ENCODE data around the gene MOB2.
"Not testable (repeated sequence)": the region's sequence is repeated elsewhere in the genome, so short reads cannot be mapped to it uniquely, and the experiment has no call there.

The MOB2 gene

GRCh38 chr11:1435820-1436467 is 50.6 kb downstream of the MOB2 start:
- H3K4me1 Mint-ChIP-seq (ENCODE audit: low read depth) = no peaks in the 10 kb centered on the region
- H3K9me3 Mint-ChIP-seq = no peaks in the 10 kb centered on the region
- H3K4me3 Mint-ChIP-seq = no peak overlapping the region
- peaks cover 3% of the 10 kb centered on the region for H3K27me3 Mint-ChIP-seq
- H3K27ac Mint-ChIP-seq = no peak overlapping the region
- DNase-seq = no peak
- H3K36me3 Mint-ChIP-seq (ENCODE audit: low read depth) = no peaks in the 10 kb centered on the region

- H3K4me1 Mint-ChIP-seq (ENCODE audit: low read depth); H3K36me3 Mint-ChIP-seq (ENCODE audit: low read depth); H3K4me3 Mint-ChIP-seq; H3K27me3 Mint-ChIP-seq; H3K27ac Mint-ChIP-seq; DNase-seq; H3K9me3 Mint-ChIP-seq: not testable (repeated sequence)
These were observed 51.1 kb downstream of the MOB2 start for GRCh38 chr11:1435479-1435819.

- Mint-ChIP-seq H3K9me3 (no peaks in the 10 kb centered on the region), H3K27me3 (no peaks in the 10 kb centered on the region), H3K27ac (no peak overlapping the region), H3K36me3 (ENCODE audit: low read depth) (no peaks in the 10 kb centered on the region), H3K4me3 (no peak overlapping the region), H3K4me1 (ENCODE audit: low read depth) (no peaks in the 10 kb centered on the region)
- no peak for DNase-seq
These were observed 52.5 kb downstream of the MOB2 start for GRCh38 chr11:1433977-1434640.

- Mint-ChIP-seq H3K4me1 (ENCODE audit: low read depth) (no peaks in the 10 kb centered on the region), H3K27ac (no peak overlapping the region), H3K36me3 (ENCODE audit: low read depth) (no peaks in the 10 kb centered on the region), H3K9me3 (no peaks in the 10 kb centered on the region), H3K27me3 (no peaks in the 10 kb centered on the region), H3K4me3 (no peak overlapping the region)
- DNase-seq = no peak
These were observed 53.0 kb downstream of the MOB2 start for GRCh38 chr11:1433568-1433967.

- no peak overlapping the region for H3K4me3 Mint-ChIP-seq
- no peaks in the 10 kb centered on the region for H3K9me3 Mint-ChIP-seq
- no peaks in the 10 kb centered on the region for H3K27me3 Mint-ChIP-seq
- H3K36me3 Mint-ChIP-seq (ENCODE audit: low read depth) = no peaks in the 10 kb centered on the region
- no peak overlapping the region for H3K27ac Mint-ChIP-seq
- no peak for DNase-seq
- no peaks in the 10 kb centered on the region for H3K4me1 Mint-ChIP-seq (ENCODE audit: low read depth)
These were observed 57.7 kb downstream of the MOB2 start for GRCh38 chr11:1428762-1429316.

- H3K9me3 Mint-ChIP-seq = no peaks in the 10 kb centered on the region
- H3K36me3 Mint-ChIP-seq (ENCODE audit: low read depth) = no peaks in the 10 kb centered on the region
- H3K27me3 Mint-ChIP-seq = no peaks in the 10 kb centered on the region
- no peaks in the 10 kb centered on the region for H3K4me1 Mint-ChIP-seq (ENCODE audit: low read depth)
- no peak overlapping the region for H3K27ac Mint-ChIP-seq
- H3K4me3 Mint-ChIP-seq = no peak overlapping the region
- no peak for DNase-seq
These were observed 61.1 kb downstream of the MOB2 start for GRCh38 chr11:1425439-1425838.

- no peaks in the 10 kb centered on the region for H3K9me3 Mint-ChIP-seq
- H3K4me3 Mint-ChIP-seq = no peak overlapping the region
- H3K27me3 Mint-ChIP-seq = no peaks in the 10 kb centered on the region
- no peak overlapping the region for H3K27ac Mint-ChIP-seq
- DNase-seq = no peak
- no peaks in the 10 kb centered on the region for H3K36me3 Mint-ChIP-seq (ENCODE audit: low read depth)
- H3K4me1 Mint-ChIP-seq (ENCODE audit: low read depth) = no peaks in the 10 kb centered on the region
These were observed 61.6 kb downstream of the MOB2 start for GRCh38 chr11:1425006-1425405.

GRCh38 chr11:1423406-1423805 is 63.2 kb downstream of the MOB2 start:
- not testable (repeated sequence) for H3K9me3 Mint-ChIP-seq; H3K4me1 Mint-ChIP-seq (ENCODE audit: low read depth); H3K36me3 Mint-ChIP-seq (ENCODE audit: low read depth); H3K27me3 Mint-ChIP-seq; H3K27ac Mint-ChIP-seq; DNase-seq; H3K4me3 Mint-ChIP-seq

- H3K27me3 Mint-ChIP-seq = no peaks in the 10 kb centered on the region
These were observed 63.6 kb downstream of the MOB2 start for GRCh38 chr11:1422981-1423380.

GRCh38 chr11:1422481-1422880 is 64.1 kb downstream of the MOB2 start:
- DNase-seq = no peak
- H3K27ac Mint-ChIP-seq = no peak overlapping the region
- H3K4me3 Mint-ChIP-seq = no peak overlapping the region
- H3K27me3 Mint-ChIP-seq = no peaks in the 10 kb centered on the region
- no peaks in the 10 kb centered on the region for H3K4me1 Mint-ChIP-seq (ENCODE audit: low read depth)
- peaks cover 5% of the 10 kb centered on the region for H3K9me3 Mint-ChIP-seq
- H3K36me3 Mint-ChIP-seq (ENCODE audit: low read depth) = peaks cover 4% of the 10 kb centered on the region

More at GRCh38 chr11:1422981-1423380, 63.6 kb downstream of the MOB2 start:
- DNase-seq = no peak
- no peak overlapping the region for H3K27ac Mint-ChIP-seq
- no peaks in the 10 kb centered on the region for H3K4me1 Mint-ChIP-seq (ENCODE audit: low read depth)
- H3K9me3 Mint-ChIP-seq = peaks cover 5% of the 10 kb centered on the region
- peaks cover 4% of the 10 kb centered on the region for H3K36me3 Mint-ChIP-seq (ENCODE audit: low read depth)
- no peak overlapping the region for H3K4me3 Mint-ChIP-seq

GRCh38 chr11:1421291-1421690 is 65.3 kb downstream of the MOB2 start:
- Mint-ChIP-seq H3K27me3 (no peaks in the 10 kb centered on the region), H3K4me1 (ENCODE audit: low read depth) (no peaks in the 10 kb centered on the region), H3K27ac (no peak overlapping the region), H3K9me3 (peaks cover 10% of the 10 kb centered on the region), H3K36me3 (ENCODE audit: low read depth) (peaks cover 4% of the 10 kb centered on the region), H3K4me3 (no peak overlapping the region)
- DNase-seq = no peak

GRCh38 chr11:1419811-1420210 is 66.8 kb downstream of the MOB2 start:
- H3K36me3 Mint-ChIP-seq (ENCODE audit: low read depth) = peaks cover 4% of the 10 kb centered on the region
- H3K4me1 Mint-ChIP-seq (ENCODE audit: low read depth) = no peaks in the 10 kb centered on the region
- H3K4me3 Mint-ChIP-seq = no peak overlapping the region
- H3K27me3 Mint-ChIP-seq = no peaks in the 10 kb centered on the region
- H3K9me3 Mint-ChIP-seq = peaks cover 10% of the 10 kb centered on the region
- H3K27ac Mint-ChIP-seq = no peak overlapping the region
- DNase-seq = no peak

Measured in activated T-cell treated with anti-CD3 and anti-CD28 coated beads, Interleukin-2, amount 50 U/mL, for 24 hours (primary cell).